KMS-11 (cell line): Measurements from ENCODE around the gene CHST13.

Experiments used
- H2AFZ ChIP-seq: fragments of 200-600 bp; sonication (generic); 2 replicates; pipeline ENCODE4 v1.6.1; 2016; ENCODE audit warnings: antibody characterized with exemption, mixed run types, low read depth
- H3K27ac ChIP-seq: fragments of 200-600 bp; sonication (generic); 2 replicates; pipeline ENCODE4 v1.6.1; 2016; ENCODE audit warnings: mild to moderate bottlenecking, mixed run types
- H3K27me3 ChIP-seq: fragments of 200-600 bp; sonication (generic); 2 replicates; pipeline ENCODE4 v1.6.1; 2017; ENCODE audit warnings: mild to moderate bottlenecking, low read depth, mixed run types, moderate library complexity; ENCODE audit not compliant: insufficient read depth
- H3K36me3 ChIP-seq: fragments of 200-600 bp; sonication (generic); 2 replicates; pipeline ENCODE4 v1.6.1; 2017; ENCODE audit warnings: mild to moderate bottlenecking, mixed run types; ENCODE audit not compliant: insufficient read depth
- H3K4me1 ChIP-seq: fragments of 200-600 bp; sonication (generic); 2 replicates; pipeline ENCODE4 v1.6.1; 2016; ENCODE audit warnings: mild to moderate bottlenecking, low read depth, mixed run types; ENCODE audit not compliant: poor library complexity, severe bottlenecking
- H3K4me2 ChIP-seq: fragments of 200-600 bp; sonication (generic); 2 replicates; pipeline ENCODE4 v1.7.0; 2016; ENCODE audit warnings: mild to moderate bottlenecking, mixed run types
- H3K4me3 ChIP-seq: fragments of 200-600 bp; sonication (generic); IDR thresholded peaks from 2 replicates; pipeline ENCODE4 v1.6.1; 2017; ENCODE audit warnings: low read depth, low read length, mixed read lengths; ENCODE audit not compliant: insufficient read depth
- H3K79me2 ChIP-seq: fragments of 200-600 bp; sonication (generic); 2 replicates; pipeline ENCODE4 v1.6.1; 2016; ENCODE audit warnings: low read depth, mixed run types; ENCODE audit not compliant: insufficient read depth
- H3K9ac ChIP-seq: fragments of 200-600 bp; sonication (generic); 2 replicates; pipeline ENCODE4 v1.6.1; 2016; ENCODE audit warnings: mild to moderate bottlenecking, mixed run types
- H4K20me1 ChIP-seq: fragments of 200-600 bp; sonication (generic); 2 replicates; pipeline ENCODE4 v1.6.1; 2016; ENCODE audit warnings: mild to moderate bottlenecking, mixed run types; ENCODE audit not compliant: insufficient read depth
- CTCF ChIP-seq: fragments of 200-600 bp; sonication (generic); conservative IDR thresholded peaks from 2 replicates; pipeline ENCODE4 v1.6.1; 2017; ENCODE audit warnings: low read depth, mild to moderate bottlenecking, antibody characterized with exemption, low read length, moderate library complexity, mixed read lengths

The CHST13 gene

GRCh38 chr3:126496894-126497850 lies 26.8 kb upstream of the CHST13 start:
- TF ChIP-seq CTCF = no peak
- no peak overlapping the region for H2AFZ ChIP-seq
- H3K4me2 ChIP-seq = no peak overlapping the region
- H3K4me3 ChIP-seq = no peak overlapping the region
- H3K79me2 ChIP-seq = no peaks in the 10 kb centered on the region
- no peaks in the 10 kb centered on the region for H3K36me3 ChIP-seq
- H3K27me3 ChIP-seq = no peaks in the 10 kb centered on the region
- no peak overlapping the region for H3K9ac ChIP-seq
- peaks cover 18% of the 10 kb centered on the region for H3K4me1 ChIP-seq
- H3K27ac ChIP-seq = no peak overlapping the region
- H4K20me1 ChIP-seq = no peaks in the 10 kb centered on the region

- no peak overlapping the region for H3K9ac ChIP-seq
- H3K4me3 ChIP-seq = no peak overlapping the region
- H4K20me1 ChIP-seq = no peaks in the 10 kb centered on the region
- H3K36me3 ChIP-seq = no peaks in the 10 kb centered on the region
- H2AFZ ChIP-seq = no peak overlapping the region
- peaks cover 14% of the 10 kb centered on the region for H3K4me1 ChIP-seq
- no peak overlapping the region for H3K27ac ChIP-seq
- no peak for TF ChIP-seq CTCF
- no peak overlapping the region for H3K4me2 ChIP-seq
- no peaks in the 10 kb centered on the region for H3K79me2 ChIP-seq
- H3K27me3 ChIP-seq = no peaks in the 10 kb centered on the region
Observed at GRCh38 chr3:126497956-126498355, 26.0 kb upstream of the CHST13 start.

- peaks cover 9% of the 10 kb centered on the region for H3K4me1 ChIP-seq
- H3K9ac ChIP-seq = no peak overlapping the region
- H3K4me2 ChIP-seq = no peak overlapping the region
- no peaks in the 10 kb centered on the region for H3K79me2 ChIP-seq
- no peak overlapping the region for H2AFZ ChIP-seq
- TF ChIP-seq CTCF = no peak
- H4K20me1 ChIP-seq = no peaks in the 10 kb centered on the region
- H3K27ac ChIP-seq = no peak overlapping the region
- no peak overlapping the region for H3K4me3 ChIP-seq
- H3K27me3 ChIP-seq = no peaks in the 10 kb centered on the region
- no peaks in the 10 kb centered on the region for H3K36me3 ChIP-seq
Observed at GRCh38 chr3:126498461-126498860, 25.5 kb upstream of the CHST13 start.

GRCh38 chr3:126498929-126499328 lies 25.0 kb upstream of the CHST13 start:
- no peak for TF ChIP-seq CTCF
- H3K4me3 ChIP-seq = no peak overlapping the region
- H3K4me1 ChIP-seq = peaks cover 7% of the 10 kb centered on the region
- no peak overlapping the region for H3K27ac ChIP-seq
- H3K79me2 ChIP-seq = no peaks in the 10 kb centered on the region
- H3K4me2 ChIP-seq = no peak overlapping the region
- no peak overlapping the region for H3K9ac ChIP-seq
- no peaks in the 10 kb centered on the region for H4K20me1 ChIP-seq
- H3K36me3 ChIP-seq = no peaks in the 10 kb centered on the region
- no peaks in the 10 kb centered on the region for H3K27me3 ChIP-seq
- no peak overlapping the region for H2AFZ ChIP-seq
